Mesenchymal stem cell (in vitro differentiated cells and primary cell): ENCODE results near the gene PTPN9.

Experiments
- DNase-seq: peaks from one replicate; pipeline ENCODE4 v3.0.0-alpha.2; 2013
- H2AFZ ChIP-seq: one replicate; pipeline ENCODE4 v1.6.1; 2013; ENCODE audit warnings: low read depth, mild to moderate bottlenecking, control low read depth, inconsistent platforms, low read length, moderate library complexity
- H2AK5ac ChIP-seq: 2 replicates; pipeline ENCODE4 v1.6.1; 2013; ENCODE audit warnings: low read length, moderate library complexity, mild to moderate bottlenecking, inconsistent platforms; ENCODE audit not compliant: severe bottlenecking
- H2BK120ac ChIP-seq: one replicate; pipeline ENCODE4 v1.6.1; 2013; ENCODE audit warnings: low read depth, mild to moderate bottlenecking, inconsistent platforms, low read length, moderate library complexity
- H2BK12ac ChIP-seq, 2 experiments: one replicate each; pipeline ENCODE4 v1.6.1; 2013; ENCODE audit warnings: inconsistent platforms in 2 of 2, low read length in 2 of 2, mild to moderate bottlenecking in 2 of 2, moderate library complexity in 2 of 2, control low read depth in 1 of 2
- H2BK15ac ChIP-seq: one replicate; pipeline ENCODE4 v1.6.1; 2013; ENCODE audit warnings: mild to moderate bottlenecking, low read depth, inconsistent platforms; ENCODE audit not compliant: poor library complexity, severe bottlenecking
- H2BK5ac ChIP-seq: 2 replicates; pipeline ENCODE4 v1.6.1; 2013; ENCODE audit warnings: low read depth, mild to moderate bottlenecking, low read length, control low read depth, inconsistent platforms; ENCODE audit not compliant: poor library complexity, severe bottlenecking
- H3K14ac ChIP-seq, 2 experiments: one replicate each; pipeline ENCODE4 v1.6.1; 2013; ENCODE audit warnings: inconsistent platforms in 2 of 2, low read length in 2 of 2, control low read depth in 1 of 2, mild to moderate bottlenecking in 1 of 2, moderate library complexity in 1 of 2
- H3K18ac ChIP-seq, 2 experiments: one replicate each; pipeline ENCODE4 v1.6.1; 2013; ENCODE audit warnings: inconsistent platforms in 2 of 2, low read length in 2 of 2, control low read depth in 1 of 2, low read depth in 1 of 2, mild to moderate bottlenecking in 1 of 2
- H3K23ac ChIP-seq, 2 experiments: one replicate each; pipeline ENCODE4 v1.6.1; 2013; ENCODE audit warnings: inconsistent platforms in 2 of 2, low read length in 2 of 2, mild to moderate bottlenecking in 2 of 2, moderate library complexity in 2 of 2, control low read depth in 1 of 2
- H3K27ac ChIP-seq: 2 replicates; pipeline ENCODE4 v1.5.1; 2013; ENCODE audit warnings: mild to moderate bottlenecking, moderate library complexity, low read length, control low read depth, inconsistent platforms; ENCODE audit not compliant: poor library complexity, severe bottlenecking
- H3K27me3 ChIP-seq, 2 experiments: 2 replicates each; pipeline versions ENCODE4 v1.6.1 to v1.7.0; 2013; ENCODE audit warnings: low read length in 2 of 2, mild to moderate bottlenecking in 2 of 2, moderate library complexity in 2 of 2, control low read depth in 1 of 2, inconsistent platforms in 1 of 2; ENCODE audit not compliant: control insufficient read depth in 1 of 2, insufficient read depth in 1 of 2
- H3K36me3 ChIP-seq, 2 experiments: 2 replicates each; pipeline versions ENCODE4 v1.6.1 to v1.7.0; 2013; ENCODE audit warnings: low read length in 2 of 2, control low read depth in 1 of 2, inconsistent platforms in 1 of 2, low read depth in 1 of 2, mild to moderate bottlenecking in 1 of 2; ENCODE audit not compliant: insufficient read depth in 2 of 2, control insufficient read depth in 1 of 2
- H3K4ac ChIP-seq, 2 experiments: one replicate each; pipeline ENCODE4 v1.6.1; 2013; ENCODE audit warnings: inconsistent platforms in 2 of 2, low read length in 2 of 2, mild to moderate bottlenecking in 2 of 2, moderate library complexity in 2 of 2, control low read depth in 1 of 2, low read depth in 1 of 2
- H3K4me1 ChIP-seq: 2 replicates; pipeline ENCODE4 v1.6.1; 2013; ENCODE audit warnings: low read depth, low read length, control low read depth; ENCODE audit not compliant: control insufficient read depth, insufficient read depth
- H3K4me2 ChIP-seq: 2 replicates; pipeline ENCODE4 v1.6.1; 2013; ENCODE audit warnings: low read length, mild to moderate bottlenecking, inconsistent platforms; ENCODE audit not compliant: poor library complexity, severe bottlenecking
- H3K4me3 ChIP-seq, 2 experiments: 2 replicates each; pipeline versions ENCODE4 v1.5.1 to v1.7.0; 2013; ENCODE audit warnings: low read length in 2 of 2, mild to moderate bottlenecking in 2 of 2, control low read depth in 1 of 2, low read depth in 1 of 2; ENCODE audit not compliant: insufficient read depth in 1 of 2
- H3K79me1 ChIP-seq: replicated peaks from 2 replicates; pipeline ENCODE4 v1.6.1; 2013; ENCODE audit warnings: mild to moderate bottlenecking, control low read depth, low read length, inconsistent platforms; ENCODE audit not compliant: poor library complexity, severe bottlenecking
- H3K9ac ChIP-seq: 2 replicates; pipeline ENCODE4 v1.7.0; 2013; ENCODE audit warnings: mild to moderate bottlenecking, low read length, moderate library complexity
- H3K9me3 ChIP-seq: 2 replicates; pipeline ENCODE4 v1.7.0; 2013; ENCODE audit warnings: mild to moderate bottlenecking, low read length; ENCODE audit not compliant: control insufficient read depth
- H4K8ac ChIP-seq: one replicate; pipeline ENCODE4 v1.6.1; 2013; ENCODE audit warnings: inconsistent platforms, mild to moderate bottlenecking, low read length, moderate library complexity
- H4K91ac ChIP-seq: one replicate; pipeline ENCODE4 v1.6.1; 2013; ENCODE audit warnings: mild to moderate bottlenecking, low read length, inconsistent platforms
- WGBS: methylation state at CpG from one replicate; pipeline ENCODE4 v1.1.7; 2013; ENCODE audit warnings: mixed read lengths; 5-methylcytosine and 5-hydroxymethylcytosine counted together

The PTPN9 gene

GRCh38 chr15:75452364-75452864 is 126.7 kb downstream of the PTPN9 start:
- no peak overlapping the region for H2BK15ac ChIP-seq
- H4K91ac ChIP-seq = peak overlapping the region; percentile 61
- peak; percentile 91 for DNase-seq
- H3K18ac ChIP-seq = peak overlapping the region; percentile 74 to 98
- H2BK12ac ChIP-seq = peak overlapping the region in 1 of 2 experiments; percentile 49
- H3K9me3 ChIP-seq = no peaks in the 10 kb centered on the region
- H2BK5ac ChIP-seq = peak overlapping the region; percentile 33
- 0% methylated on average over 15 of the region's 16 CpGs for WGBS
- peak overlapping the region; percentile 85 for H4K8ac ChIP-seq
- no peak overlapping the region for H3K14ac ChIP-seq
- H3K36me3 ChIP-seq = peaks cover 0 to 4% of the 10 kb centered on the region in 2 experiments
- H2BK120ac ChIP-seq = peak overlapping the region; percentile 52
- no peak overlapping the region for H3K23ac ChIP-seq
- peak overlapping the region; percentile 41 to 78 for H3K4ac ChIP-seq
- peak overlapping the region; percentile 41 to 90 for H3K4me3 ChIP-seq
- peak overlapping the region; percentile 59 for H3K4me2 ChIP-seq
- H2AFZ ChIP-seq = no peak overlapping the region
- H2AK5ac ChIP-seq = peak overlapping the region; percentile 40
- H3K27ac ChIP-seq = peak overlapping the region; percentile 99
- no peaks in the 10 kb centered on the region for H3K27me3 ChIP-seq
- H3K4me1 ChIP-seq = peaks cover 8% of the 10 kb centered on the region
- peak overlapping the region; percentile 93 for H3K9ac ChIP-seq
- H3K79me1 ChIP-seq = peaks cover 2% of the 10 kb centered on the region

GRCh38 chr15:75451674-75452363 is 127.3 kb downstream of the PTPN9 start, which contains the start of gene SIN3A:
SIN3A (minus strand) TSS chr15:75451690; CDS start chr15:75430375, 21,315 bp downstream.
- Histone ChIP-seq H2BK12ac (peak within 1 kb of the TSS in 1 of 2 experiments; percentile 90), H3K4me3 (peak within 1 kb of the TSS; percentile 93 to 98), H2BK15ac (peak within 1 kb of the TSS; percentile 98), H3K4me1 (peaks cover 8% of the 10 kb centered on the region), H4K91ac (peak within 1 kb of the TSS; percentile 97), H2BK120ac (peak within 1 kb of the TSS; percentile 52), H3K23ac (no peak within 1 kb of the TSS), H3K27me3 (no peaks in the 10 kb centered on the region), H4K8ac (peak within 1 kb of the TSS; percentile 92), H3K14ac (peak within 1 kb of the TSS; percentile 78 to 98), H3K36me3 (peaks cover 0 to 10% of the 10 kb centered on the region in 2 experiments), H3K4me2 (peak within 1 kb of the TSS; percentile 99), H2AK5ac (peak within 1 kb of the TSS; percentile 66), H2AFZ (peak within 1 kb of the TSS; percentile 43), H3K9me3 (no peaks in the 10 kb centered on the region), H3K9ac (peak within 1 kb of the TSS; percentile 93), H3K79me1 (peaks cover 2% of the 10 kb centered on the region), H2BK5ac (peak within 1 kb of the TSS; percentile 95), H3K27ac (peak within 1 kb of the TSS; percentile 99), H3K4ac (peak within 1 kb of the TSS; percentile 94 to 97), H3K18ac (peak within 1 kb of the TSS; percentile 97)
- WGBS = under 1% methylated on average over 36 of the region's 39 CpGs
- peak; percentile 100 for DNase-seq

GRCh38 chr15:75451202-75451673 is 127.9 kb downstream of the PTPN9 start:
- Histone ChIP-seq H4K91ac (peak overlapping the region; percentile 97), H4K8ac (peak overlapping the region; percentile 92), H2BK15ac (peak overlapping the region; percentile 98), H2AK5ac (peak overlapping the region; percentile 66), H3K4ac (peak overlapping the region; percentile 94 to 97), H3K9me3 (no peaks in the 10 kb centered on the region), H3K36me3 (peaks cover 0 to 10% of the 10 kb centered on the region in 2 experiments), H2AFZ (peak overlapping the region; percentile 43), H2BK12ac (peak overlapping the region in 1 of 2 experiments; percentile 90), H3K18ac (peak overlapping the region; percentile 97), H3K4me1 (peaks cover 5% of the 10 kb centered on the region), H3K9ac (peak overlapping the region; percentile 92), H3K23ac (no peak overlapping the region), H2BK120ac (no peak overlapping the region), H3K14ac (peak overlapping the region; percentile 78 to 98), H3K4me3 (peak overlapping the region; percentile 81 to 98), H3K27ac (peak overlapping the region; percentile 95), H3K27me3 (no peaks in the 10 kb centered on the region), H3K4me2 (peak overlapping the region; percentile 64), H2BK5ac (peak overlapping the region; percentile 95), H3K79me1 (no peaks in the 10 kb centered on the region)
- no peak for DNase-seq
- WGBS = 0% methylated on average over 16 of the region's 45 CpGs
